GM12878 (cell line): ENCODE measurements around the gene NT5C1A. TPM values are rescaled to one million over a fixed set of nuclear protein-coding genes. Genes with fewer than 3 reads are reported as not detected.

Source experiments
- ATAC-seq: fragments of 200-7000 bp; cut with Tn5 transposase; 3 replicates; pipeline ENCODE4 v1.9.1; 2020; ENCODE audit warnings: mild to moderate bottlenecking, moderate library complexity
- BruUV-seq: library from RNA; stranded (reverse); fragments of 400-500 nt; replicated peaks from 2 replicates; lab custom pipeline; 2021; lab: Mats Ljungman, UMichigan
- CTCF ChIA-PET: fragments of 300-600 bp; sonication (Branson Sonifier 250); formaldehyde crosslinking; extraction: SDS; loops from one replicate; lab custom pipeline; 2021; ENCODE audit warnings: inconsistent platforms; lab: Yijun Ruan, JAX
- POLR2A ChIA-PET: fragments of 350-600 bp; formaldehyde crosslinking; extraction: SDS; loops from one replicate; lab custom pipeline; 2021; ENCODE audit warnings: inconsistent platforms; lab: Charles Lee
- RAD21 ChIA-PET: fragments of 300-600 bp; sonication (Branson Sonifier 250); formaldehyde crosslinking; loops from one replicate; lab custom pipeline; 2023; ENCODE audit warnings: antibody characterized with exemption; ENCODE audit not compliant: unreplicated experiment; lab: Charles Lee
- SMC1A ChIA-PET: fragments of 300-600 bp; sonication (Branson Sonifier 250); formaldehyde crosslinking; loops from one replicate; lab custom pipeline; 2023; ENCODE audit not compliant: unreplicated experiment, uncharacterized antibody; lab: Charles Lee
- DNase-seq: peaks from one replicate; pipeline ENCODE4 v3.0.0-alpha.2; 2011; ENCODE audit warnings: low read depth, low spot score
- FAIRE-seq: peaks from 3 replicates; lab custom pipeline; 2011; peaks lifted over from hg19 to GRCh38; lab: Jason Lieb, UNC
- H2AFZ ChIP-seq: 2 replicates; pipeline ENCODE4 v1.6.0; 2011; ENCODE audit warnings: low read depth, low read length, control low read depth; ENCODE audit not compliant: control insufficient read depth
- H3K27ac ChIP-seq: 2 replicates; pipeline ENCODE4 v1.5.1; 2011; ENCODE audit warnings: control low read depth; ENCODE audit not compliant: control insufficient read depth, insufficient read depth
- H3K27me3 ChIP-seq, 2 experiments: replicated peaks in 1 of 2; 2 replicates each; pipeline versions ENCODE4 v1.6.0 to v1.6.1; 2011; ENCODE audit warnings: low read length in 1 of 2; ENCODE audit not compliant: control insufficient read depth in 2 of 2, insufficient read depth in 2 of 2
- H3K36me3 ChIP-seq, 2 experiments: 2 replicates each; pipeline ENCODE4 v1.5.1; 2011; ENCODE audit warnings: low read length in 1 of 2; ENCODE audit not compliant: control insufficient read depth in 2 of 2, insufficient read depth in 2 of 2
- H3K4me1 ChIP-seq: 2 replicates; pipeline ENCODE4 v1.6.1; 2011; ENCODE audit warnings: mild to moderate bottlenecking, low read length, moderate library complexity, mixed read lengths; ENCODE audit not compliant: control insufficient read depth, insufficient read depth
- H3K4me2 ChIP-seq: 2 replicates; pipeline ENCODE4 v1.6.0; 2011; ENCODE audit warnings: control low read depth; ENCODE audit not compliant: control insufficient read depth, insufficient read depth
- H3K4me3 ChIP-seq: fragments of 200-600 bp; sonication (generic); 2 replicates; pipeline ENCODE4 v1.5.1; 2016
- H3K79me2 ChIP-seq: 2 replicates; pipeline ENCODE4 v1.6.0; 2011; ENCODE audit warnings: low read length; ENCODE audit not compliant: control insufficient read depth, insufficient read depth
- H3K9ac ChIP-seq: 2 replicates; pipeline ENCODE4 v1.8.0; 2011; ENCODE audit warnings: low read length, control low read depth, mixed read lengths; ENCODE audit not compliant: control insufficient read depth, insufficient read depth
- H3K9me3 ChIP-seq: replicated peaks from 3 replicates; pipeline ENCODE4 v1.5.1; 2011; ENCODE audit warnings: mild to moderate bottlenecking, low read length; ENCODE audit not compliant: control insufficient read depth, insufficient read depth
- H4K20me1 ChIP-seq: 2 replicates; pipeline ENCODE4 v1.6.0; 2011; ENCODE audit not compliant: control insufficient read depth, insufficient read depth
- HDAC6 ChIP-seq: fragments of 200-600 bp; sonication (generic); IDR thresholded peaks from one replicate; pipeline ENCODE4 v1.8.0; 2017; ENCODE audit warnings: antibody characterized with exemption; ENCODE audit not compliant: unreplicated experiment
- LARP7 ChIP-seq: fragments of 450-650 bp; IDR thresholded peaks from 2 replicates; pipeline ENCODE4 v1.6.1; 2017; ENCODE audit warnings: mild to moderate bottlenecking
- MXI1 ChIP-seq: fragments of 150-350 bp; IDR thresholded peaks from 2 replicates; pipeline ENCODE4 v1.6.1; 2011; ENCODE audit warnings: low read depth, mild to moderate bottlenecking, inconsistent platforms, low read length, improper control_type of control experiment
- POLR2AphosphoS5 ChIP-seq: IDR thresholded peaks from 2 replicates; pipeline ENCODE4 v1.6.1; 2011; ENCODE audit warnings: mild to moderate bottlenecking, low read length, inconsistent platforms
- RBBP5 ChIP-seq: fragments of 200-600 bp; sonication (generic); conservative IDR thresholded peaks from 2 replicates; pipeline ENCODE4 v1.6.1; 2016
- TARDBP ChIP-seq: IDR thresholded peaks from 2 replicates; pipeline ENCODE4 v1.6.1; 2016; ENCODE audit warnings: borderline replicate concordance
- TCF12 ChIP-seq: IDR thresholded peaks from 2 replicates; pipeline ENCODE4 v1.6.1; 2011; ENCODE audit warnings: low read depth, mild to moderate bottlenecking, low read length
- ZNF24 ChIP-seq: fragments of 450-650 bp; IDR thresholded peaks from 2 replicates; pipeline ENCODE4 v1.6.1; 2017; ENCODE audit warnings: antibody characterized with exemption, mild to moderate bottlenecking
- ZNF622 ChIP-seq: fragments of 450-650 bp; IDR thresholded peaks from 2 replicates; pipeline ENCODE4 v1.6.1; 2017; ENCODE audit warnings: mild to moderate bottlenecking, inconsistent platforms
- WGBS: methylation state at CpG from one replicate; pipeline ENCODE4 v1.1.6; 2016; ENCODE audit warnings: low lambda C conversion rate; ENCODE audit not compliant: insufficient replicate concordance, insufficient coverage; ENCODE audit errors: missing lambda C conversion rate; 5-methylcytosine and 5-hydroxymethylcytosine counted together
- in situ Hi-C: fragments of 300-500 bp; cut with MboI; formaldehyde crosslinking; loops from 9 replicates; pipeline ENCODE4 v1.14.3; 2018; ENCODE audit warnings: mixed read lengths
- intact Hi-C: fragments of 100-400 bp; cut with micrococcal nuclease; formaldehyde crosslinking; loops from one replicate; pipeline ENCODE4 v1.14.2; 2022; ENCODE audit not compliant: unreplicated experiment
- polyA plus RNA-seq, 11 experiments: library from polyadenylated mRNA; depleted of rRNA in 4 of 11; unstranded in 6 of 11; stranded (reverse) in 5 of 11; fragments of >200 nt; fragmentation: Nextera tagmentation in 4 of 11; fragmentation: Illumina TruSeq in 1 of 11; extraction: Ambion mirVana in 4 of 11; extraction: Trizol in 1 of 11; gene quantifications; 1 replicate in 1 of 11; 2 replicates in 10 of 11; pipeline versions ENCODE4 v1.2.1 to v1.2.3, GENCODE V29; 2011 to 2016; ENCODE audit warnings: inconsistent platforms in 2 of 11, missing spikeins in 2 of 11, low read depth in 1 of 11
- total RNA-seq, 4 experiments: library from RNA; depleted of rRNA in 3 of 4; stranded (reverse); fragments of >200 nt in 3 of 4; fragmentation: Illumina TruSeq in 1 of 4; extraction: Trizol in 1 of 4; gene quantifications; 2 replicates each; pipeline versions ENCODE4 v1.2.1 to v1.2.3, GENCODE V29; 2013 to 2021
- TF ChIP-seq, protein P1 (sequence below): fragments of 150-350 bp; IDR thresholded peaks from 2 replicates; pipeline ENCODE4 v1.6.1; 2016; ENCODE audit warnings: low read depth, low read length
- TF ChIP-seq, protein P2 (sequence below): fragments of 450-650 bp; formaldehyde crosslinking; IDR thresholded peaks from 2 replicates; pipeline ENCODE4 v1.5.0; 2022; ENCODE audit warnings: mild to moderate bottlenecking, missing genetic modification characterization

Gene NT5C1A
- total and polyA plus RNA-seq, 10 of the 15 experiments (the other 5 are each of a cell fraction or from before 2014, with no cell fraction given): 0.05 to 0.77 (median 0.22) TPM; not detected in 1

DNA sequence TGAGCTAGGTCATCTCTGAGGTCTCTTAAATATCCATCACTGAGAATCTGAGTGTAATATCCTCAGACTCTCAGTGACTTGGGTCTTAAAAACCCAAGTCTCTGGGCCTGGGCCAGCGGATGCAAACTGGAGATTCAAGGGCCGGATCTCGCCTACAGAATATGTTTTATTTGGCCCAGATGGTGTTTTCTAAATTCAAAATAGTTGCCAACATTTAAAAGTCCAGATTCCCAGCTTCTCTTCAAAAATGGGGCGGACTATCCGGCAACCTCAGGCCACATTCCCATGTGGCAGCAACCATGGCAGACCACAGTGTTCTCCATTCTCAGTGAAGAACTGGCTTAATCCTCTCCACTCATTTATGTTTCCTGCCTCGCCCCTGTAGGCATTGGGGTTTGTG, 19.8 kb downstream of the NT5C1A start:
- H3K4me3 ChIP-seq: no peak overlapping the region
- no peaks in the 10 kb centered on the region for H3K9me3 ChIP-seq
- no peak overlapping the region for H3K27ac ChIP-seq
- no peaks in the 10 kb centered on the region for H3K36me3 ChIP-seq
- no peak overlapping the region for H3K4me2 ChIP-seq
- ChIA-PET POLR2A (interaction anchor here (0.6 kb wide), 1 partner anchor 24 kb away, joined by 4 read pairs; no protein-coding TSS in a partner anchor), SMC1A (interaction anchor here (1.1 to 4.7 kb wide), 2 partner anchors 8 to 47 kb away, joined by 3 to 35 read pairs; no protein-coding TSS in a partner anchor), CTCF (interaction anchor here (1.4 to 11.1 kb wide), 4 partner anchors 19 to 146 kb away, joined by 3 to 312 read pairs (median 124); partner anchors contain the start of gene NT5C1A), RAD21 (interaction anchor here (1.5 to 3.0 kb wide), 2 partner anchors 41 to 45 kb away, joined by 4 to 34 read pairs; no protein-coding TSS in a partner anchor)
- no peaks in the 10 kb centered on the region for H4K20me1 ChIP-seq
- no peak overlapping the region for H3K9ac ChIP-seq
- TF ChIP-seq RBBP5 (no peak), LARP7 (no peak), ZNF24 (no peak), MXI1 (no peak), TARDBP (no peak), POLR2AphosphoS5 (no peak), HDAC6 (no peak), TCF12 (no peak), ZNF622 (no peak)
- TF ChIP-seq, protein P1, sequence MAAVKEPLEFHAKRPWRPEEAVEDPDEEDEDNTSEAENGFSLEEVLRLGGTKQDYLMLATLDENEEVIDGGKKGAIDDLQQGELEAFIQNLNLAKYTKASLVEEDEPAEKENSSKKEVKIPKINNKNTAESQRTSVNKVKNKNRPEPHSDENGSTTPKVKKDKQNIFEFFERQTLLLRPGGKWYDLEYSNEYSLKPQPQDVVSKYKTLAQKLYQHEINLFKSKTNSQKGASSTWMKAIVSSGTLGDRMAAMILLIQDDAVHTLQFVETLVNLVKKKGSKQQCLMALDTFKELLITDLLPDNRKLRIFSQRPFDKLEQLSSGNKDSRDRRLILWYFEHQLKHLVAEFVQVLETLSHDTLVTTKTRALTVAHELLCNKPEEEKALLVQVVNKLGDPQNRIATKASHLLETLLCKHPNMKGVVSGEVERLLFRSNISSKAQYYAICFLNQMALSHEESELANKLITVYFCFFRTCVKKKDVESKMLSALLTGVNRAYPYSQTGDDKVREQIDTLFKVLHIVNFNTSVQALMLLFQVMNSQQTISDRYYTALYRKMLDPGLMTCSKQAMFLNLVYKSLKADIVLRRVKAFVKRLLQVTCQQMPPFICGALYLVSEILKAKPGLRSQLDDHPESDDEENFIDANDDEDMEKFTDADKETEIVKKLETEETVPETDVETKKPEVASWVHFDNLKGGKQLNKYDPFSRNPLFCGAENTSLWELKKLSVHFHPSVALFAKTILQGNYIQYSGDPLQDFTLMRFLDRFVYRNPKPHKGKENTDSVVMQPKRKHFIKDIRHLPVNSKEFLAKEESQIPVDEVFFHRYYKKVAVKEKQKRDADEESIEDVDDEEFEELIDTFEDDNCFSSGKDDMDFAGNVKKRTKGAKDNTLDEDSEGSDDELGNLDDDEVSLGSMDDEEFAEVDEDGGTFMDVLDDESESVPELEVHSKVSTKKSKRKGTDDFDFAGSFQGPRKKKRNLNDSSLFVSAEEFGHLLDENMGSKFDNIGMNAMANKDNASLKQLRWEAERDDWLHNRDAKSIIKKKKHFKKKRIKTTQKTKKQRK: no peak
- TF ChIP-seq, protein P2, sequence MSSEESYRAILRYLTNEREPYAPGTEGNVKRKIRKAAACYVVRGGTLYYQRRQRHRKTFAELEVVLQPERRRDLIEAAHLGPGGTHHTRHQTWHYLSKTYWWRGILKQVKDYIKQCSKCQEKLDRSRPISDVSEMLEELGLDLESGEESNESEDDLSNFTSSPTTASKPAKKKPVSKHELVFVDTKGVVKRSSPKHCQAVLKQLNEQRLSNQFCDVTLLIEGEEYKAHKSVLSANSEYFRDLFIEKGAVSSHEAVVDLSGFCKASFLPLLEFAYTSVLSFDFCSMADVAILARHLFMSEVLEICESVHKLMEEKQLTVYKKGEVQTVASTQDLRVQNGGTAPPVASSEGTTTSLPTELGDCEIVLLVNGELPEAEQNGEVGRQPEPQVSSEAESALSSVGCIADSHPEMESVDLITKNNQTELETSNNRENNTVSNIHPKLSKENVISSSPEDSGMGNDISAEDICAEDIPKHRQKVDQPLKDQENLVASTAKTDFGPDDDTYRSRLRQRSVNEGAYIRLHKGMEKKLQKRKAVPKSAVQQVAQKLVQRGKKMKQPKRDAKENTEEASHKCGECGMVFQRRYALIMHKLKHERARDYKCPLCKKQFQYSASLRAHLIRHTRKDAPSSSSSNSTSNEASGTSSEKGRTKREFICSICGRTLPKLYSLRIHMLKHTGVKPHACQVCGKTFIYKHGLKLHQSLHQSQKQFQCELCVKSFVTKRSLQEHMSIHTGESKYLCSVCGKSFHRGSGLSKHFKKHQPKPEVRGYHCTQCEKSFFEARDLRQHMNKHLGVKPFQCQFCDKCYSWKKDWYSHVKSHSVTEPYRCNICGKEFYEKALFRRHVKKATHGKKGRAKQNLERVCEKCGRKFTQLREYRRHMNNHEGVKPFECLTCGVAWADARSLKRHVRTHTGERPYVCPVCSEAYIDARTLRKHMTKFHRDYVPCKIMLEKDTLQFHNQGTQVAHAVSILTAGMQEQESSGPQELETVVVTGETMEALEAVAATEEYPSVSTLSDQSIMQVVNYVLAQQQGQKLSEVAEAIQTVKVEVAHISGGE (CRISPR knock-in tag): no peak
- no TSS peak for BruUV-seq
- ATAC-seq (no peak), FAIRE-seq (no peak), DNase-seq (no peak)
- in situ Hi-C loops (no loop called here), intact Hi-C loops (loop anchor here (5.0 to 10.0 kb wide), 2 partner anchors 70 to 547 kb away; no protein-coding TSS in a partner anchor)
- no peak overlapping the region for H2AFZ ChIP-seq
- H3K27me3 ChIP-seq: no peaks in the 10 kb centered on the region; a peak in 1 of 4 replicates
- WGBS: 76% methylated on average over 6 of the region's 6 CpGs
- H3K4me1 ChIP-seq: no peaks in the 10 kb centered on the region
- no peaks in the 10 kb centered on the region for H3K79me2 ChIP-seq
